ENCODE results near the gene CDKN2AIPNL. TPM values are rescaled to one million over a fixed set of nuclear protein-coding genes. Genes with fewer than 3 reads are reported as not detected.

The CDKN2AIPNL gene
- total RNA-seq, 2 donors from 2014 or later = 3.0 to 14.5 TPM

DNA sequence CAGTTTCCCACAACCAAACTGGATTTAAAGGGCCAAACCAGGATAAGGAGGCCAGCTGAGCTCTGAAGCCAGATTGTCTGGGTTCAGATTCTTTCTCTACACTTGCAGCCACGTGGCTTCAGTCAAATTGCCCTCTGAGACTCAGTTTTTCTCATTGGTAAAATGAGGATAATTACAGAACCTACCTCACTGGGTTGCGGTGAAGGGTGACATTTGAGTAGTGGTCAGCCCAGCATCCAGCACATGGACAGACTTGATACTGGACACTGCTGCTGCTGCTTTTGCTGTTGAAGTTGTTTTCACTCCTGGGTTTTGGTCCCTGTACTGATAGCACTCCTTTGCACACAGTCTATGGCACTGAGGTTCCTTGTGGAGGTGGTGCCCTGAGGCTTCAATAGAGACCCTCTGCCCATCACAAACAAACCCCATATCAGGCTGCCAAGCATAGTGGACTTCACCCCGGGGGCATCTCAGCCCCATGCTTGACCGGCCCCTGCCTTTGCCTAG is 25.7 kb upstream of the CDKN2AIPNL start:
- peak overlapping the region; percentile 72 to 89 (median 86) for H3K27ac ChIP-seq
- TF ChIP-seq, protein P1, sequence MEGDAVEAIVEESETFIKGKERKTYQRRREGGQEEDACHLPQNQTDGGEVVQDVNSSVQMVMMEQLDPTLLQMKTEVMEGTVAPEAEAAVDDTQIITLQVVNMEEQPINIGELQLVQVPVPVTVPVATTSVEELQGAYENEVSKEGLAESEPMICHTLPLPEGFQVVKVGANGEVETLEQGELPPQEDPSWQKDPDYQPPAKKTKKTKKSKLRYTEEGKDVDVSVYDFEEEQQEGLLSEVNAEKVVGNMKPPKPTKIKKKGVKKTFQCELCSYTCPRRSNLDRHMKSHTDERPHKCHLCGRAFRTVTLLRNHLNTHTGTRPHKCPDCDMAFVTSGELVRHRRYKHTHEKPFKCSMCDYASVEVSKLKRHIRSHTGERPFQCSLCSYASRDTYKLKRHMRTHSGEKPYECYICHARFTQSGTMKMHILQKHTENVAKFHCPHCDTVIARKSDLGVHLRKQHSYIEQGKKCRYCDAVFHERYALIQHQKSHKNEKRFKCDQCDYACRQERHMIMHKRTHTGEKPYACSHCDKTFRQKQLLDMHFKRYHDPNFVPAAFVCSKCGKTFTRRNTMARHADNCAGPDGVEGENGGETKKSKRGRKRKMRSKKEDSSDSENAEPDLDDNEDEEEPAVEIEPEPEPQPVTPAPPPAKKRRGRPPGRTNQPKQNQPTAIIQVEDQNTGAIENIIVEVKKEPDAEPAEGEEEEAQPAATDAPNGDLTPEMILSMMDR (IDR thresholded peaks at IDR 0.05) = no peak
- TF ChIP-seq POLR2A (IDR thresholded peaks at IDR 0.05) = peak in 2 of 3 donors; percentile 76 to 80
- H3K27me3 ChIP-seq = no peaks in the 10 kb centered on the region
- H3K36me3 ChIP-seq (replicated peaks in 1 of 2; ENCODE audit: insufficient read depth in 1 of 2, low read depth in 2 of 2) = no peaks in the 10 kb centered on the region
- H3K4me3 ChIP-seq = no peak overlapping the region
- DNase-seq = peak in 1 of 4 donors; percentile 19
- no peaks in the 10 kb centered on the region for H3K9me3 ChIP-seq
- 83 to 84% methylated on average over 4 of the region's 4 CpGs for WGBS, 2 donors
- peak; percentile 5 for ATAC-seq
- peaks cover 35% of the 10 kb centered on the region for H3K4me1 ChIP-seq
- intact Hi-C loops (cut with DNase I) = no loop called here

DNA sequence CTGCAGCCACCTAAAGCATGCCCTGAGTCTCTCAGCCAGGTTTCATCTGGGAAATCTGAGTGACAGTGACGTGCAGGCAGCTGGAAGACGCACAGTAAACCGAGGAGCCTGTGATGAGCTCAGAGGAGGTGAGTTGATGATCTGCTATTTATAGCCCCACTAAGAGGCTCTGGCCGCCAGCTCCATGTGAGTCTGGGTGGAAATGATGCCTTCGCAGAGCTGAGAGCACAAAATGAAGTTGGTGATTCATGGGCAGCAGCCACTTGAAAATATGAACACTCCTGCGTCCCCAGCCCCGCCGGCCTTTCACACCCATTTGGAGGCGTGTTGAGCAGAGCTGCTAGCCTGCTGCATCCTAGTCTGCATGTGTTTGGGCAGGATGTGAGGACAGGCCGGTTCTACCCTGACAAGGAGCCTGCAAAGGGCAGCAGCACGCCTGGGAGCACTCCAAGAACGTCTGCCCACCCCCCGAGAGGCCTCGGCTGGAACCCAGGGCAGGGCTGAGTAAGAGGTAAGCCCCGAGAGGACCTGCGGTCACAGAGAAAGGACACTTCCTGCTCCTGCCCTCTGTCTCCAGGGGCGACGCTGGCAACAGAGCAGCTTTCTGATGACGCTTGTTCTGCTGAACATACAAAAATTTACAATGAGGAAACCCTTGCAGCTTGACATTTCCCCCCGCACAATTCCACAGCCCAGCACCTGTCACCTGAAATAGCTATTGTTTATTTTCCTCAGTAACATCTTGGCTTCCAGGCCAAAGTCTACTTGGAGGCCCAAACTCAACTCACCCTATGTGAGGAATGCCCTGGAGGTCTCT is 25.1 kb upstream of the CDKN2AIPNL start:
- H3K4me3 ChIP-seq = no peak overlapping the region
- H3K36me3 ChIP-seq (replicated peaks in 1 of 2; ENCODE audit: insufficient read depth in 1 of 2, low read depth in 2 of 2) = no peaks in the 10 kb centered on the region
- H3K9me3 ChIP-seq = no peaks in the 10 kb centered on the region
- peak overlapping the region; percentile 72 to 89 (median 86) for H3K27ac ChIP-seq
- WGBS, 2 donors = 18 to 19% methylated on average over 8 to 20 of the region's 20 CpGs
- DNase-seq = peak; percentile 81 to 93 (median 86)
- intact Hi-C loops (cut with DNase I) = no loop called here
- H3K27me3 ChIP-seq = no peaks in the 10 kb centered on the region
- H3K4me1 ChIP-seq = peaks cover 35% of the 10 kb centered on the region
- ATAC-seq = peak; percentile 95
- TF ChIP-seq POLR2A (IDR thresholded peaks at IDR 0.05) = no peak
- TF ChIP-seq, protein P1 (IDR thresholded peaks at IDR 0.05) = no peak

DNA sequence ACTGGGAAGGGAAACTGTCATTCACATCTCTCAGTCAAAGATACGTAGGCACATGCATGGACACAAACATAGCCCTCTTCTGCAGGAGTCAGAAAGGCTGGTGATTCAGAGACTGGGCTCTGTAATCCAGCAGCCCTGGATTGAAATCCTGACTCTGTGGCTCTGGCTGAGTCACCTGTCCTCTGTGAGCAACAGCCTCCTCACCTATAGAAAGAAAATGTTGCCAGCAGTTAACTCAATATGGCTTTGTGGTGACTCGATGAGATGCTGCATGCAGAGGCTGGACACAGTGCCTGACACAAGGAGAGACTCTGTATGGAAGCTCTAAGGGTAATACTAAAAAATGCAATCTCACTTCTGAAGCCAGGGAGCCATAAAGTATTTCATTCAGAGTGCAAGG is 23.9 kb upstream of the CDKN2AIPNL start:
- DNase-seq = no peak
- H3K4me3 ChIP-seq = no peak overlapping the region
- H3K4me1 ChIP-seq = peaks cover 35% of the 10 kb centered on the region
- no peak for TF ChIP-seq POLR2A (IDR thresholded peaks at IDR 0.05)
- TF ChIP-seq, protein P1 (IDR thresholded peaks at IDR 0.05) = no peak
- intact Hi-C loops (cut with DNase I) = no loop called here
- no peaks in the 10 kb centered on the region for H3K27me3 ChIP-seq
- no peaks in the 10 kb centered on the region for H3K36me3 ChIP-seq (replicated peaks in 1 of 2; ENCODE audit: insufficient read depth in 1 of 2, low read depth in 2 of 2)
- 86 to 92% methylated on average over 2 of the region's 2 CpGs for WGBS, 2 donors
- no peaks in the 10 kb centered on the region for H3K9me3 ChIP-seq
- no peak overlapping the region for H3K27ac ChIP-seq
- no peak for ATAC-seq

DNA sequence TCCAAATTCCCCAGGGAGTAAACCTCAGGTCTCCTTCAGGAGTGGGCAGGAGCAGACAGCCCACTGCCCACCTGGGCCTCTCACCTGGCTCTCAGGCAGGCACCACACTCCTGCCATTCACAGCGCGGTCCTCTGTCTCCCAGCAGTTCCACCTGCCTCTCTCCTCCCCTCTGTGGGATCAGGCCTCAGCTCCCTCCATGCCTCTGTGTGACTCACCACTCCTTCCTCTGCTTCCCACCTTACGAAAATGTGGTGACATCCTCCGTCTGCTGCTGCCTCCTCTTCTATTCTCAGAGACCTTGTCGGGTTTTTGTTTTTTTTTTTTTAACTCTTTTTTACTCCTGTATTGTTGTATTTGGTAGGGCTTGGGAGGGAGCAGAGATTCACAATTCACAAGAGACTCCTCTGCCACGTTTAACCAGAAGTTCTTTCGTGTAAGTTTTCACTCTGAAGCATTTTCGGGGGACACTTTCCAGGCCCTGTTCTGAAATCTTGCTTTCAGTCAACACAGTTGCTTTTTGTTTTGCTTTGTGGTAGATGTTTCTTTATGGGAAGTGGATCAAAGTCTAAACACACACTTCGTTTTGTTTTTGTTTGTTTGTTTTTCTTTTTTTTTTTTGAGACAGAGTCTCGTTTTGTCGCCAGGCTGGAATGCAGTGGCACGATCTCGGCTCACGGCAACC is 21.1 kb upstream of the CDKN2AIPNL start:
- no peak for ATAC-seq
- 74 to 81% methylated on average over 14 of the region's 14 CpGs for WGBS, 2 donors
- H3K4me3 ChIP-seq = no peak overlapping the region
- intact Hi-C loops (cut with DNase I) = no loop called here
- H3K27me3 ChIP-seq = no peaks in the 10 kb centered on the region
- peaks cover 18% of the 10 kb centered on the region for H3K4me1 ChIP-seq
- no peaks in the 10 kb centered on the region for H3K36me3 ChIP-seq (replicated peaks in 1 of 2; ENCODE audit: insufficient read depth in 1 of 2, low read depth in 2 of 2)
- TF ChIP-seq POLR2A (IDR thresholded peaks at IDR 0.05) = no peak
- TF ChIP-seq, protein P1 (IDR thresholded peaks at IDR 0.05) = no peak
- H3K27ac ChIP-seq = no peak overlapping the region
- H3K9me3 ChIP-seq = no peaks in the 10 kb centered on the region
- DNase-seq = no peak
